Nasal cavity respiratory epithelium epithelial cell of viscerocranial mucosa (primary cell): ENCODE measurements around the gene EPB41L1. TPM values are rescaled to one million over a fixed set of nuclear protein-coding genes. Genes with fewer than 3 reads are reported as not detected.

Source experiments
- total RNA-seq: library from RNA; depleted of rRNA; stranded (reverse); fragments of >200 nt; gene quantifications from 2 replicates; pipeline ENCODE4 v1.2.3, GENCODE V29; 2014

Gene EPB41L1
- total RNA-seq, result 1.4 and 16.7 TPM in 2 replicates

GRCh38 chr20:36154700-36155628, at the start of gene EPB41L1:
TSS of gene EPB41L1 (plus strand) at chr20:36154740. CDS start at chr20:36173778, 19,038 bp downstream.

GRCh38 chr20:36235892-36236785, 81.6 kb downstream of the EPB41L1 start, which contains the start of gene AAR2:
TSS of gene AAR2 (plus strand) at chr20:36236478. CDS start at chr20:36239869, 3,391 bp downstream.

Other genes starting within 250 kb of the EPB41L1 start
- gene SCAND1, start 200.2 kb upstream of the EPB41L1 start, total RNA-seq, result 15.1 and 37.9 TPM in 2 replicates
- gene CNBD2, start 186.2 kb upstream of the EPB41L1 start, total RNA-seq, result 1.1 and 1.4 TPM in 2 replicates
- gene AAR2, start 81.7 kb downstream of the EPB41L1 start, total RNA-seq, result 21.2 and 23.4 TPM in 2 replicates
- 21.9 and 42.1 TPM in 2 replicates for gene DLGAP4, start 151.6 kb downstream of the EPB41L1 start, total RNA-seq